Measurements from ENCODE around the gene VWF.

The VWF gene

GRCh38 chr12:5914387-5915149, 209.9 kb downstream of the VWF start:
- TF ChIP-seq, protein P1, sequence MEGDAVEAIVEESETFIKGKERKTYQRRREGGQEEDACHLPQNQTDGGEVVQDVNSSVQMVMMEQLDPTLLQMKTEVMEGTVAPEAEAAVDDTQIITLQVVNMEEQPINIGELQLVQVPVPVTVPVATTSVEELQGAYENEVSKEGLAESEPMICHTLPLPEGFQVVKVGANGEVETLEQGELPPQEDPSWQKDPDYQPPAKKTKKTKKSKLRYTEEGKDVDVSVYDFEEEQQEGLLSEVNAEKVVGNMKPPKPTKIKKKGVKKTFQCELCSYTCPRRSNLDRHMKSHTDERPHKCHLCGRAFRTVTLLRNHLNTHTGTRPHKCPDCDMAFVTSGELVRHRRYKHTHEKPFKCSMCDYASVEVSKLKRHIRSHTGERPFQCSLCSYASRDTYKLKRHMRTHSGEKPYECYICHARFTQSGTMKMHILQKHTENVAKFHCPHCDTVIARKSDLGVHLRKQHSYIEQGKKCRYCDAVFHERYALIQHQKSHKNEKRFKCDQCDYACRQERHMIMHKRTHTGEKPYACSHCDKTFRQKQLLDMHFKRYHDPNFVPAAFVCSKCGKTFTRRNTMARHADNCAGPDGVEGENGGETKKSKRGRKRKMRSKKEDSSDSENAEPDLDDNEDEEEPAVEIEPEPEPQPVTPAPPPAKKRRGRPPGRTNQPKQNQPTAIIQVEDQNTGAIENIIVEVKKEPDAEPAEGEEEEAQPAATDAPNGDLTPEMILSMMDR (IDR thresholded peaks at IDR 0.05) = no peak

GRCh38 chr12:5913387-5913786, 211.1 kb downstream of the VWF start:
- TF ChIP-seq, protein P1 (IDR thresholded peaks at IDR 0.05) = no peak

- TF ChIP-seq, protein P1 (IDR thresholded peaks at IDR 0.05) = peak; percentile 43
Observed at GRCh38 chr12:5912437-5913334, 211.8 kb downstream of the VWF start.

DNA sequence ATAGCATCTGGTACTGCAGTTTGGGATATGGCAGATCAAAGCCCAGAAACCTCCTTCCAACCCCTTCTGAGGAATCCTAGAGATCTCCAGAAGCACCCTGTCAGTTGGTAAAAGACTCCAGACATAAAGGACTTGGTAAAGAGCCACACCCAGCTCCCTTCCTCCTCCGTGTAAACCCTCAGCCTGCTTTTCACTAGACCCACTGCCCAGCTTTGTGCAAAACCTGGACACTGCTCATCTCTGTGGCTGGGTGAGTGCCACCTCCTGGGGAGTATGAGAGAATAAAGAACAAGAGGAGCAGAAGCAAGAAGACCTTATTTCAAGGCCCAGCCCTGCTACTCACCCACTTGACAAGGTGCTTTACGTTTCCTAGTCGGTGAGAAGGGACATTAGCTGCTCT, 212.5 kb downstream of the VWF start:
- TF ChIP-seq, protein P1 (IDR thresholded peaks at IDR 0.05) = no peak

- TF ChIP-seq, protein P1 (IDR thresholded peaks at IDR 0.05) = no peak
Observed at GRCh38 chr12:5910790-5911548, 213.5 kb downstream of the VWF start.

DNA sequence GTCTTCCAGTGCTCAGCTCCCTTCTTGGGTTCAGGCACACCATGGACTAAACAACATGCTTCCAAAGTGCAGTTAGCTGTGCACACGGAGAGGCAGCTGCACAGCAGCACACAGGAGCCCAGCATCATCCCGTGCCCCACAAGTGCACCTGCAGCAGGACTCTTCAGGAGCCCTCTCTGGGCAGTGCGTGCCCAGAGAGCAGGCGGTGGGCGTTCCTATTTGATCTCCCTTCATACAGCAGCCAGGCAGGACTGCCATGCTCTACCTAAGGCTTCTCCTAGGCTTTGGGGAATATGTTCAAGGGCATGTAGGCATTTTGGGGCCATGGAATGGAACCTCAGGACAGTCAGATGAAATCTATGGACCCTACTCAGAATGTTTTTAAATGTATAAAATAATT, 214.9 kb downstream of the VWF start:
- TF ChIP-seq, protein P1 (IDR thresholded peaks at IDR 0.05) = no peak

DNA sequence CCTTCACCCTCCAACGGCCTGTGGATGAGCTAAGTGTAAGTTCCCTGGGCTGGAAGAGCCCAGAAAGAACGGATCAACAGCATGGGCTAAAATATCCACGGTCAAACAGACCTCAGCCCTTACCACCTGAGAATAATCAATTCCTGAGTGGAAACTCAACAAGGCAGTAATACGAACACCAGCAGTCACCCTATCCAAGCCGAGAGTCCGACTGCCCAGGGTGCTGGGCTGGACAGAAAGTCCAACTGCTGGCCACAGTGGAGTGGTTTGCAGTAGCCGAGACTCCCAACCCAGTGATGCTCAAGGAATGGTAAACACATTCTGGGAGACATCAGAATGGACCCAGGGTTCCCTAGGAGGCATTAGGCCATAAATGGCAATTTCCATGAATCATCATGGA, 216.2 kb downstream of the VWF start:
- TF ChIP-seq, protein P1 (IDR thresholded peaks at IDR 0.05) = no peak

All from LNCAP (cell line).